Neural cell (in vitro differentiated cells): ENCODE measurements around the gene VEPH1.

Experiments
- CTCF ChIP-seq: fragments of 450-650 bp; IDR thresholded peaks from 2 replicates; pipeline ENCODE4 v1.5.1; 2014; ENCODE audit warnings: antibody characterized with exemption, mild to moderate bottlenecking, moderate library complexity; ENCODE audit not compliant: poor library complexity, severe bottlenecking
- EP300 ChIP-seq: fragments of 450-650 bp; conservative IDR thresholded peaks from 2 replicates; pipeline ENCODE4 v1.6.1; 2014; ENCODE audit warnings: antibody characterized with exemption, mild to moderate bottlenecking, moderate library complexity; ENCODE audit not compliant: poor library complexity, severe bottlenecking
- EZH2 ChIP-seq: fragments of 200-600, 300-800 bp; shearing (Covaris generic), sonication (generic); IDR thresholded peaks from 2 replicates; pipeline ENCODE4 v1.6.1; 2014; ENCODE audit warnings: antibody characterized with exemption, low read length, borderline replicate concordance, mild to moderate bottlenecking; ENCODE audit not compliant: insufficient read depth, poor library complexity, severe bottlenecking
- POLR2AphosphoS5 ChIP-seq: IDR thresholded peaks from 2 replicates; pipeline ENCODE4 v1.6.1; 2012
- RAD21 ChIP-seq: fragments of 450-650 bp; conservative IDR thresholded peaks from 2 replicates; pipeline ENCODE4 v1.6.1; 2014; ENCODE audit warnings: antibody characterized with exemption, mild to moderate bottlenecking, moderate library complexity
- REST ChIP-seq: IDR thresholded peaks from 2 replicates; pipeline ENCODE4 v1.6.1; 2012; ENCODE audit warnings: borderline replicate concordance
- SMC3 ChIP-seq: fragments of 450-650 bp; conservative IDR thresholded peaks from 2 replicates; pipeline ENCODE4 v1.6.1; 2014; ENCODE audit warnings: antibody characterized with exemption, mild to moderate bottlenecking, moderate library complexity; ENCODE audit not compliant: poor library complexity
- TAF1 ChIP-seq: IDR thresholded peaks from 2 replicates; pipeline ENCODE4 v1.6.1; 2012; ENCODE audit warnings: low read depth

- TF ChIP-seq SMC3 (no peak), REST (no peak), CTCF (no peak), POLR2AphosphoS5 (no peak), TAF1 (no peak), EP300 (no peak), EZH2 (no peak), RAD21 (no peak)
Observed at GRCh38 chr3:157477441-157477840, 25.8 kb downstream of the VEPH1 start.
